Measurements from ENCODE around the gene NEIL3. TPM values are rescaled to one million over a fixed set of nuclear protein-coding genes. Genes with fewer than 3 reads are reported as not detected.

NEIL3 gene
- total and polyA plus RNA-seq, 9 of the 15 experiments (the other 6 are each of a cell fraction or from before 2014, with no cell fraction given) = 2.7 to 23.3 (median 12.9) TPM

- ChIA-PET POLR2A (interaction anchor here (1.4 kb wide), 1 partner anchor 8 kb away, joined by 3 read pairs; no protein-coding TSS in a partner anchor), CTCF (ENCODE audit: low intra/inter-chr PET ratio) (no interaction called here)
- ATAC-seq (no peak), FAIRE-seq (no peak), DNase-seq (ENCODE audit: extremely low read depth in 1 of 4, low spot score in 3 of 4) (no peak)
- H3K36me3 ChIP-seq (ENCODE audit: control insufficient read depth, insufficient read depth, low read length) = no peaks in the 10 kb centered on the region
- no peaks in the 10 kb centered on the region for H3K27me3 ChIP-seq (ENCODE audit: control insufficient read depth in 2 of 2, insufficient read depth in 2 of 2, low read length in 2 of 2)
- in situ Hi-C loops (cut with MboI) = no loop called here
- no peaks in the 10 kb centered on the region for H3K79me2 ChIP-seq (ENCODE audit: control insufficient read depth, insufficient read depth, low read length)
- no peaks in the 10 kb centered on the region for H3K9me3 ChIP-seq (replicated peaks; ENCODE audit: control insufficient read depth, insufficient read depth, low read depth, low read length)
- no peak overlapping the region for H3K27ac ChIP-seq (ENCODE audit: extremely low read depth, low read depth, low read length)
- no peak overlapping the region for H3K4me3 ChIP-seq
- WGBS (ENCODE audit: insufficient coverage, low coverage, missing lambda C conversion rate) = 18% methylated on average over 2 of the region's 2 CpGs
- H2AFZ ChIP-seq (ENCODE audit: low read depth, low read length) = no peak overlapping the region
- H3K4me1 ChIP-seq (replicated peaks in 1 of 2; ENCODE audit: control insufficient read depth in 2 of 2, insufficient read depth in 2 of 2, low read length in 2 of 2) = no peaks in the 10 kb centered on the region; a peak in 1 of 5 replicates
- no TSS peak for BruUV-seq (replicated peaks)
- no peak for TF ChIP-seq C11orf30 (IDR thresholded peaks at IDR 0.05; ENCODE audit: low read depth)
- no peak for TF ChIP-seq ZNF75A (CRISPR knock-in tag; IDR thresholded peaks at IDR 0.05)
- no peak for TF ChIP-seq SREBF2 (CRISPR knock-in tag; IDR thresholded peaks at IDR 0.05)
- TF ChIP-seq SNAPC5 (CRISPR knock-in tag; IDR thresholded peaks at IDR 0.05) = no peak
- TF ChIP-seq SMARCE1 (IDR thresholded peaks at IDR 0.05) = no peak
- TF ChIP-seq NUFIP1 (IDR thresholded peaks at IDR 0.05; ENCODE audit: partially characterized antibody) = no peak
- no peak for TF ChIP-seq IRF1 (CRISPR knock-in tag; IDR thresholded peaks at IDR 0.05; ENCODE audit: borderline replicate concordance)
- no peak for TF ChIP-seq ZNF217 (CRISPR knock-in tag; IDR thresholded peaks at IDR 0.05)
- TF ChIP-seq WHSC1 (IDR thresholded peaks at IDR 0.05; ENCODE audit: low read length) = no peak
- TF ChIP-seq, protein P1, sequence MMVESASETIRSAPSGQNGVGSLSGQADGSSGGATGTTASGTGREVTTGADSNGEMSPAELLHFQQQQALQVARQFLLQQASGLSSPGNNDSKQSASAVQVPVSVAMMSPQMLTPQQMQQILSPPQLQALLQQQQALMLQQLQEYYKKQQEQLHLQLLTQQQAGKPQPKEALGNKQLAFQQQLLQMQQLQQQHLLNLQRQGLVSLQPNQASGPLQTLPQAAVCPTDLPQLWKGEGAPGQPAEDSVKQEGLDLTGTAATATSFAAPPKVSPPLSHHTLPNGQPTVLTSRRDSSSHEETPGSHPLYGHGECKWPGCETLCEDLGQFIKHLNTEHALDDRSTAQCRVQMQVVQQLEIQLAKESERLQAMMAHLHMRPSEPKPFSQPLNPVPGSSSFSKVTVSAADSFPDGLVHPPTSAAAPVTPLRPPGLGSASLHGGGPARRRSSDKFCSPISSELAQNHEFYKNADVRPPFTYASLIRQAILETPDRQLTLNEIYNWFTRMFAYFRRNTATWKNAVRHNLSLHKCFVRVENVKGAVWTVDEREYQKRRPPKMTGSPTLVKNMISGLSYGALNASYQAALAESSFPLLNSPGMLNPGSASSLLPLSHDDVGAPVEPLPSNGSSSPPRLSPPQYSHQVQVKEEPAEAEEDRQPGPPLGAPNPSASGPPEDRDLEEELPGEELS (CRISPR knock-in tag; IDR thresholded peaks at IDR 0.05; ENCODE audit: borderline replicate concordance) = no peak
- no peak for TF ChIP-seq ZNF589 (CRISPR knock-in tag; IDR thresholded peaks at IDR 0.05; ENCODE audit: low read depth)
- TF ChIP-seq KLF16 (IDR thresholded peaks at IDR 0.05) = no peak
- TF ChIP-seq ZNF512 (tag; IDR thresholded peaks at IDR 0.05) = no peak
- no peak for TF ChIP-seq FOXK1 (CRISPR knock-in tag; IDR thresholded peaks at IDR 0.05; ENCODE audit: borderline replicate concordance)
- no peak for TF ChIP-seq GATAD2B (IDR thresholded peaks at IDR 0.05; ENCODE audit: borderline replicate concordance)
- TF ChIP-seq PURB (CRISPR knock-in tag; IDR thresholded peaks at IDR 0.05; ENCODE audit: low read depth) = no peak
- TF ChIP-seq POLR2A (conservative IDR thresholded peaks at IDR 0.05) = no peak
- no peak for TF ChIP-seq ZNF24 (IDR thresholded peaks at IDR 0.05)
- TF ChIP-seq ZNF175 (CRISPR knock-in tag; IDR thresholded peaks at IDR 0.05; ENCODE audit: low read depth) = no peak
- TF ChIP-seq XRCC5 (IDR thresholded peaks at IDR 0.05; ENCODE audit: low read depth, low read length) = no peak
- no peak overlapping the region for H3K4me2 ChIP-seq (ENCODE audit: insufficient read depth, low read length)
- H4K20me1 ChIP-seq (replicated peaks; ENCODE audit: control insufficient read depth, insufficient read depth, low read length) = no peaks in the 10 kb centered on the region
- H3K9me1 ChIP-seq (ENCODE audit: control insufficient read depth, insufficient read depth, low read length) = no peaks in the 10 kb centered on the region
- intact Hi-C loops (cut with micrococcal nuclease) = no loop called here
- H3K9ac ChIP-seq (ENCODE audit: insufficient read depth in 1 of 2, low read depth in 2 of 2, low read length in 2 of 2) = no peak overlapping the region
Observed at GRCh38 chr4:177283167-177283566, 26.5 kb upstream of the NEIL3 start.
